ENCODE data around the gene HUNK.

- TF ChIP-seq CTCF (conservative IDR thresholded peaks at IDR 0.05) (no peak), ZFX (IDR thresholded peaks at IDR 0.05) (no peak)
Measured at GRCh38 chr21:31855180-31855579, 17.6 kb upstream of the HUNK start.

All from C4-2B (cell line).